Right lobe of liver (tissue), 6 donors: ENCODE measurements around the gene SAMD11. TPM values are rescaled to one million over a fixed set of nuclear protein-coding genes. Genes with fewer than 3 reads are reported as not detected.

Source experiments
- ATAC-seq, 4 donors: fragments of 200-7000 bp; cut with Tn5 transposase; one replicate each; pipeline ENCODE4 v1.9.1; 2020; ENCODE audit warnings: mild to moderate bottlenecking in 4 of 4, moderate library complexity in 4 of 4
- DNase-seq, 3 donors: peaks; one replicate each; pipeline ENCODE4 v3.0.0-alpha.2; 2020
- H3K27ac ChIP-seq, 3 donors: fragments of 200-600 bp; one replicate each; pipeline ENCODE4 v1.8.0; 2022
- H3K27me3 ChIP-seq, 2 donors: fragments of 200-600 bp; one replicate each; pipeline ENCODE4 v1.8.0; 2022
- H3K36me3 ChIP-seq, 4 donors: fragments of 200-600 bp; sonication (generic) in 1 of 4; one replicate each; pipeline versions ENCODE4 v1.5.1 to v1.8.0; 2017 to 2022; ENCODE audit warnings: control low read depth in 1 of 4
- H3K4me1 ChIP-seq, 4 donors: fragments of 200-600 bp; sonication (generic) in 1 of 4; one replicate each; pipeline versions ENCODE4 v1.5.1 to v1.8.0; 2017 to 2022; ENCODE audit warnings: control low read depth in 1 of 4
- H3K4me3 ChIP-seq, 3 donors: fragments of 200-600 bp; one replicate each; pipeline ENCODE4 v1.8.0; 2022
- H3K9me3 ChIP-seq, 4 donors: fragments of 200-600 bp; sonication (generic) in 1 of 4; one replicate each; pipeline versions ENCODE4 v1.5.1 to v1.8.0; 2017 to 2022; ENCODE audit warnings: control low read depth in 1 of 4
- POLR2A ChIP-seq: fragments of 450-650 bp; IDR thresholded peaks from one replicate; pipeline ENCODE4 v1.6.1; 2017; ENCODE audit warnings: antibody characterized with exemption, mild to moderate bottlenecking
- WGBS: methylation state at CpG from one replicate; pipeline ENCODE4 v1.1.6; 2018; ENCODE audit warnings: low coverage, low lambda C conversion rate; ENCODE audit not compliant: insufficient coverage; ENCODE audit errors: missing lambda C conversion rate; 5-methylcytosine and 5-hydroxymethylcytosine counted together
- intact Hi-C, 2 donors: fragments of 100-400 bp; cut with DNase I; formaldehyde crosslinking; loops; one replicate each; pipeline versions ENCODE4 v1.11.2 to v1.14.1; 2022
- total RNA-seq, 6 experiments: library from RNA; depleted of rRNA in 2 of 6; stranded (reverse); fragments of >200 nt in 2 of 6; fragmentation: NEBNext Ultra II Directional in 3 of 6; extraction: Animal tissue kit (Norgen Biotek cat#: 25700) in 3 of 6; gene quantifications; one replicate each; pipeline versions ENCODE4 v1.1.0 to v1.2.4, GENCODE V29; 2016 to 2023
- TF ChIP-seq, protein P1 (sequence below), 4 donors: fragments of 200-600 bp in 3 of 4; fragments of 450-650 bp in 1 of 4; IDR thresholded peaks; one replicate each; pipeline versions ENCODE4 v1.5.1 to v1.8.0; 2016 to 2022; ENCODE audit warnings: antibody characterized with exemption in 4 of 4, mild to moderate bottlenecking in 2 of 4
- donor health status: DM: no; HTN: yes; CAD: no.
- donor health status: DM: no; HTN: no; CAD: no.
- donor health status: DM: no; HTN: no; CAD: no.
- donor health status: DM: no; HTN: yes; CAD: no.
- donor health status: DM: no; HTN: yes; CAD: no.

Gene SAMD11
- total RNA-seq, 6 experiments from 2014 or later: 2.1 to 4.3 (median 3.7) TPM

DNA sequence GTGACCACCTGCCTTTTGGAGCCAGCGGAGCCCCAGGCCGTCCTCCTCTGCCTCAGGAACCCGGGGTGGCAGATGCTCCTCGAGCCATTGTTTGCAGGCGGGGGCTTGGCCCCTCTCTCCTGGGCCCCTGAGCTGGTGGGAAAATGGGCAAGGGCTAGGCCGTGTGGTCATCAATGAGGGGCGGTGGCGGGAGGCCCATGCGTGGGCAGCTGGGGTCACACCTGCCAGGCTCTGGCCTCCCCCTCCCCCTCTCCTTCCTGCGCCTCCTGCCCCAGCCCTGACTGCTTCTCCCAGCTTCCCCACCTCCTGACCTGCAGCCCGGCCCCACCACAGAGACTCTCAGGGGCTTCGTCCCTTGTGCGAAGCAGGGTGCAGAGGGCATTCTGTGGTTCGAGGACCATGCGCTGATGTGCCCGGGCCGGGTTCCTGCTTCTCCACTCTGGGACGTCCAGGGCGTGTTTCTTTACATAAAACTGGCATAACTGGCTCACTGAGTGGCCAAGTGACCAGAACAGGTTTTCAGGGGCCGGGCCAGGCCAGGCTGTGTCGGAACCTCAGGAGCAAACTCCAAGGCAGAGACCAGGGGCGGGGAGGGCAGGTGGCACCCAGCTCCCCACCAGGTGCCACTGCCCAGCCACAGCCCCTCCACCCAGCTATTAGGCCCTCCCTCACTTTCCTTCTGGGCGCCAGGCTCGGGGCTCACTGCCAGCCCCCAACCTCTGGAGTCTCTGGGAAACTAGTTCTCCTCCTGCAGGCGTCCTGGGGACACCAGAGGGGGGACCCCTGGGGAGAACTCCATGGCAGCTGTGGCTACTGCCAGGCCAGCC lies 9.3 kb downstream of the SAMD11 start:
- Histone ChIP-seq H3K27me3 (no peaks in the 10 kb centered on the region), H3K27ac (no peak overlapping the region), H3K4me3 (no peak overlapping the region), H3K36me3 (no peaks in the 10 kb centered on the region), H3K4me1 (peaks cover 0 to 6% (median 0%) of the 10 kb centered on the region in 4 donors), H3K9me3 (no peaks in the 10 kb centered on the region)
- ATAC-seq (no peak), DNase-seq (no peak)
- intact Hi-C loops: no loop called here
- no peak for TF ChIP-seq POLR2A
- TF ChIP-seq, protein P1, sequence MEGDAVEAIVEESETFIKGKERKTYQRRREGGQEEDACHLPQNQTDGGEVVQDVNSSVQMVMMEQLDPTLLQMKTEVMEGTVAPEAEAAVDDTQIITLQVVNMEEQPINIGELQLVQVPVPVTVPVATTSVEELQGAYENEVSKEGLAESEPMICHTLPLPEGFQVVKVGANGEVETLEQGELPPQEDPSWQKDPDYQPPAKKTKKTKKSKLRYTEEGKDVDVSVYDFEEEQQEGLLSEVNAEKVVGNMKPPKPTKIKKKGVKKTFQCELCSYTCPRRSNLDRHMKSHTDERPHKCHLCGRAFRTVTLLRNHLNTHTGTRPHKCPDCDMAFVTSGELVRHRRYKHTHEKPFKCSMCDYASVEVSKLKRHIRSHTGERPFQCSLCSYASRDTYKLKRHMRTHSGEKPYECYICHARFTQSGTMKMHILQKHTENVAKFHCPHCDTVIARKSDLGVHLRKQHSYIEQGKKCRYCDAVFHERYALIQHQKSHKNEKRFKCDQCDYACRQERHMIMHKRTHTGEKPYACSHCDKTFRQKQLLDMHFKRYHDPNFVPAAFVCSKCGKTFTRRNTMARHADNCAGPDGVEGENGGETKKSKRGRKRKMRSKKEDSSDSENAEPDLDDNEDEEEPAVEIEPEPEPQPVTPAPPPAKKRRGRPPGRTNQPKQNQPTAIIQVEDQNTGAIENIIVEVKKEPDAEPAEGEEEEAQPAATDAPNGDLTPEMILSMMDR (IDR thresholded peaks at IDR 0.05): no peak
- WGBS: 94% methylated on average over 3 of the region's 25 CpGs

DNA sequence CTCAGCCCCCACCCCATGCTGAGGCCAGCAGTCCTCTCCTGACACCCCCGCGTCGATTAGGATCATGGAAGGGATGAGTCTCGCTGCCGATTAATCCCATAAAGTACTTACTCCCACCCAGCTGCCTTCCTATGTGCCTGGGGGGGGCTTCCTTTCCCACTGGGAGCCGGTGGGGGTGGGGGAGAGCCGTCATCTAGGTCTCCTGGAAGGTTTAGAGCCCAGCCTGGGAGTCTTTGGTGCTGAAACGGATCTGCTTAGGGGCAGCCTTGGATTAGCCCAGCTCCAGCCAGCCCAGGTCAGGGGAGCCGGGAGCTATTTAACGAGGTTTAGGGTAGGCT lies 9.8 kb downstream of the SAMD11 start:
- Histone ChIP-seq H3K4me3 (no peak overlapping the region), H3K9me3 (no peaks in the 10 kb centered on the region), H3K4me1 (peaks cover 0 to 6% (median 0%) of the 10 kb centered on the region in 4 donors), H3K27me3 (no peaks in the 10 kb centered on the region), H3K36me3 (no peaks in the 10 kb centered on the region), H3K27ac (no peak overlapping the region)
- DNase-seq (no peak), ATAC-seq (no peak)
- intact Hi-C loops: no loop called here
- TF ChIP-seq, protein P1 (IDR thresholded peaks at IDR 0.05): no peak
- TF ChIP-seq POLR2A: no peak
- WGBS: 53% methylated on average over 3 of the region's 10 CpGs

DNA sequence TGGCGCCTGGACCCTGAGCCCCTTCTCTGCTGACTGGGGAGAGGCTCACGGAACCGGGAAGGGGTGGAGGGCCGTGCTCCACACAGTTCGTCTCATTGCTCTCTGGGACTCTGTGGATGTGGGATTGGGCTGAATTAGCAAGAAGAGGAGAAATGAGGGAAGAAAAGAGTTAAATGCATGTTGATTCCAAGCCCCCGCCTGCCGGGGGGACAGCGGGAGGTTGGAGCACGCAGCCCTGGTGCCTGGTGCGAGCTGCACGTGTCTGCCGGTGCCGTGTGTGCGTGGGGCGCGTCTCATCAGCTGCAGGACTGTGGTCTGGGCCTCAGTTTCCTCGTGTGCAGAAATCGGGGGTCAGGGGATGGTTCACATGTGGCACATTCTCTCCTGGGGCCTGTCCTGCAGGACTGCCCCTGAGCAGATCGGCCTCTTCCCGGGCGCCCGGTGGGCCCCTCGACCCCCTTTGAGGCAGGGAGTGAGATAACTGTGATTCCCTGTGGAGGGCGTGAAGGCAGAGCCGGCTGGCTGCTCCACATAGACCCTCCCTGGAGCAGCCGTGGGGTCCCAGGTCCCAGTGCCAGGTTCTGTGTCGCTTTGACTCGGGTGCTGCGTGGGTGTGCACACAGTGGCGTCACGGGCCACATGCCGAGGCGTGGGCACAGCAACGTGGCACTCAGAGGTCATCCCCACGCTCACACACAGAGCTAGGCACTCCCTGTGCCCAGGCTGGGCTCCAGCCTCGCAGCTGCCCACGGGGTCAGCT lies 11.4 kb downstream of the SAMD11 start:
- 34% methylated on average over 10 of the region's 37 CpGs for WGBS
- H3K27ac ChIP-seq: no peak overlapping the region
- TF ChIP-seq, protein P1 (IDR thresholded peaks at IDR 0.05): no peak
- no peak for TF ChIP-seq POLR2A
- ATAC-seq: no peak
- H3K4me1 ChIP-seq: peaks cover 0 to 6% (median 0%) of the 10 kb centered on the region in 4 donors
- intact Hi-C loops: no loop called here
- no peaks in the 10 kb centered on the region for H3K36me3 ChIP-seq
- no peaks in the 10 kb centered on the region for H3K9me3 ChIP-seq
- H3K27me3 ChIP-seq: peaks cover 0 to 12% of the 10 kb centered on the region in 2 donors
- no peak for DNase-seq
- H3K4me3 ChIP-seq: no peak overlapping the region

DNA sequence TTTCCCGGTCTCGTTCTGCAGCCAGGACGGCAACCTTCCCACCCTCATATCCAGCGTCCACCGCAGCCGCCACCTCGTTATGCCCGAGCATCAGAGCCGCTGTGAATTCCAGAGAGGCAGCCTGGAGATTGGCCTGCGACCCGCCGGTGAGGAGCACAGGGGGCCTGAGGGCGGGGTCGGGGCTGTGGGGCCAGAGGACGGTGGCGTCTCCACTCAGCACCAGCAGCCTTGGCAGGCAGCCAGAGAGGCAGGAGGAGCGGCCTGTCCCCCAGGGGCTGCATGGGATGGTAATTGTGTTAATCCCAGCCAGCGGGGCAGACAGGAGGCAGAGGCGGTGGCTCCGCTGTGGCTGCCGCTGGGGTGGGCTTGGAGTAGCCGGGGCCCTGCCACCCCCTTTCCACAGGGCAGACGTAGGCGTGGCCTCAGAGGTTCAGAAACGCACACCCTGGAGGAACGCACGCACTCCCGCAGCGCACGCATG lies 12.1 kb downstream of the SAMD11 start:
- peaks cover 0 to 12% of the 10 kb centered on the region in 2 donors for H3K27me3 ChIP-seq
- TF ChIP-seq, protein P1 (IDR thresholded peaks at IDR 0.05): no peak
- no peak for TF ChIP-seq POLR2A
- 40% methylated on average over 3 of the region's 30 CpGs for WGBS
- no peak for DNase-seq
- H3K36me3 ChIP-seq: no peaks in the 10 kb centered on the region
- H3K4me1 ChIP-seq: peaks cover 0 to 11% (median 2%) of the 10 kb centered on the region in 4 donors
- no peak overlapping the region for H3K4me3 ChIP-seq
- no peaks in the 10 kb centered on the region for H3K9me3 ChIP-seq
- intact Hi-C loops: no loop called here
- no peak for ATAC-seq
- no peak overlapping the region for H3K27ac ChIP-seq
